ENCODE results near the gene LHFPL6. TPM values are rescaled to one million over a fixed set of nuclear protein-coding genes. Genes with fewer than 3 reads are reported as not detected.

The LHFPL6 gene
- total RNA-seq, 1 donor from 2014 or later, result 31.4 TPM

DNA sequence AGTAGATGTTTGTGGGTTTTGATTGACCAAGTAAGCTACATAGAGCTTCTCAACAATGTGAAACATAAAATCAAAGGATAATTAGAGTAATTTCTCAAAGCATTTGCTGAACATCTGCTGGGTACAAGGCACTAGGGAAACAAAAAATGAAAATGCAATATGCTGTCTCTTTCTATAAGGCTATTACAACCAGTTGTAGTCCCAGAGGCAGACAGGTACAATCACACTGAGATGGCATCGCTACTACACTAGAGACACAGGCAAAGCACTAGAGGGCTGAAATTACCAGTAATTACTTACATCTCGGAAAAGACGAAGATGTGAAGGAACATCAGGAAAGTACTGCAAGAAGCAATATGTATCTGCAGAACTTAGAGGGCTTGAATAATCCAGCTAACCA lies 133.3 kb downstream of the LHFPL6 start:
- peaks cover 5% of the 10 kb centered on the region for H3K4me1 Mint-ChIP-seq (ENCODE audit: low read depth, unreplicated experiment)
- H3K27me3 ChIP-seq (ENCODE audit: insufficient read depth, low read length), result no peaks in the 10 kb centered on the region
- H3K9me3 Mint-ChIP-seq (ENCODE audit: unreplicated experiment), result peaks cover 4% of the 10 kb centered on the region
- H3K27me3 Mint-ChIP-seq (ENCODE audit: low read depth, unreplicated experiment), result no peaks in the 10 kb centered on the region
- no peaks in the 10 kb centered on the region for H3K4me1 ChIP-seq (ENCODE audit: insufficient read depth, low read length)
- H3K4me2 ChIP-seq (ENCODE audit: low read length), result no peak overlapping the region
- no peak overlapping the region for H3K9ac ChIP-seq (ENCODE audit: low read length)
- no peak overlapping the region for H3K4me3 Mint-ChIP-seq (ENCODE audit: unreplicated experiment)
- no peak overlapping the region for H3K27ac ChIP-seq (ENCODE audit: low read depth, low read length)
- no peaks in the 10 kb centered on the region for H3K36me3 ChIP-seq (ENCODE audit: insufficient read depth, low read length)
- peaks cover 8% of the 10 kb centered on the region for H4K20me1 ChIP-seq (ENCODE audit: insufficient read depth, low read length)
- no peaks in the 10 kb centered on the region for H3K79me2 ChIP-seq (ENCODE audit: insufficient read depth, low read length)
- H2AFZ ChIP-seq (ENCODE audit: low read depth, low read length), result no peak overlapping the region
- TF ChIP-seq, protein P1, sequence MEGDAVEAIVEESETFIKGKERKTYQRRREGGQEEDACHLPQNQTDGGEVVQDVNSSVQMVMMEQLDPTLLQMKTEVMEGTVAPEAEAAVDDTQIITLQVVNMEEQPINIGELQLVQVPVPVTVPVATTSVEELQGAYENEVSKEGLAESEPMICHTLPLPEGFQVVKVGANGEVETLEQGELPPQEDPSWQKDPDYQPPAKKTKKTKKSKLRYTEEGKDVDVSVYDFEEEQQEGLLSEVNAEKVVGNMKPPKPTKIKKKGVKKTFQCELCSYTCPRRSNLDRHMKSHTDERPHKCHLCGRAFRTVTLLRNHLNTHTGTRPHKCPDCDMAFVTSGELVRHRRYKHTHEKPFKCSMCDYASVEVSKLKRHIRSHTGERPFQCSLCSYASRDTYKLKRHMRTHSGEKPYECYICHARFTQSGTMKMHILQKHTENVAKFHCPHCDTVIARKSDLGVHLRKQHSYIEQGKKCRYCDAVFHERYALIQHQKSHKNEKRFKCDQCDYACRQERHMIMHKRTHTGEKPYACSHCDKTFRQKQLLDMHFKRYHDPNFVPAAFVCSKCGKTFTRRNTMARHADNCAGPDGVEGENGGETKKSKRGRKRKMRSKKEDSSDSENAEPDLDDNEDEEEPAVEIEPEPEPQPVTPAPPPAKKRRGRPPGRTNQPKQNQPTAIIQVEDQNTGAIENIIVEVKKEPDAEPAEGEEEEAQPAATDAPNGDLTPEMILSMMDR (IDR thresholded peaks at IDR 0.05; ENCODE audit: insufficient read depth, low read depth, low read length), result no peak
- no peak for TF ChIP-seq EZH2 (IDR thresholded peaks at IDR 0.05; ENCODE audit: insufficient read depth, low read length)
- H3K36me3 Mint-ChIP-seq (ENCODE audit: low read depth, unreplicated experiment), result peaks cover 3% of the 10 kb centered on the region
- no peak overlapping the region for H3K27ac Mint-ChIP-seq (ENCODE audit: unreplicated experiment)
- DNase-seq (ENCODE audit: low read depth) (no peak), FAIRE-seq (no peak)
- H3K9me3 ChIP-seq (ENCODE audit: insufficient read depth, low read depth, low read length), result no peaks in the 10 kb centered on the region
- no peak overlapping the region for H3K4me3 ChIP-seq (ENCODE audit: insufficient read depth, low read depth, low read length)

DNA sequence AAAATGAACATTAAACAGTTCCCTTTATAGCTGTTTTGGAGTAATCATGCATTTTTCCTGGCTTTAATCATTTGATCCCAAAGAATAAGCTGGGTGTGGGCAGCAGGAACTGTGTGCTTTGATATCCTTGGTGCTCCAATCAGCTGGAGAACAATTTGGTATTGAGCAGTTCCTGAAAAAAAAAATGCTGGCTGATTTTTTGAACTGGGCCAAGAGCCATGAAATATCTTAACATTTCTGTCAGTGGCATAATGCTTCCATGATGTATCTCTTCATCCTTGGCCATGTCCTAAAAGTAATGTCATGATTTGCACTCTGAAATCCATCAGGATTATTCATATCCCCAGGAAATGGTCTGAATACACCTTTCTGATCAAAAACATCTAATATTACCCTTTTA lies 134.7 kb downstream of the LHFPL6 start:
- Histone ChIP-seq H3K27me3 (ENCODE audit: insufficient read depth, low read length) (no peaks in the 10 kb centered on the region), H4K20me1 (ENCODE audit: insufficient read depth, low read length) (peaks cover 8% of the 10 kb centered on the region), H3K9me3 (ENCODE audit: insufficient read depth, low read depth, low read length) (no peaks in the 10 kb centered on the region), H3K36me3 (ENCODE audit: insufficient read depth, low read length) (no peaks in the 10 kb centered on the region), H3K27ac (ENCODE audit: low read depth, low read length) (no peak overlapping the region), H3K4me2 (ENCODE audit: low read length) (no peak overlapping the region), H3K9ac (ENCODE audit: low read length) (no peak overlapping the region), H3K4me3 (ENCODE audit: insufficient read depth, low read depth, low read length) (no peak overlapping the region), H3K4me1 (ENCODE audit: insufficient read depth, low read length) (no peaks in the 10 kb centered on the region), H3K79me2 (ENCODE audit: insufficient read depth, low read length) (no peaks in the 10 kb centered on the region), H2AFZ (ENCODE audit: low read depth, low read length) (no peak overlapping the region)
- DNase-seq (ENCODE audit: low read depth) (no peak), FAIRE-seq (no peak)
- Mint-ChIP-seq H3K4me3 (ENCODE audit: unreplicated experiment) (no peak overlapping the region), H3K36me3 (ENCODE audit: low read depth, unreplicated experiment) (peaks cover 3% of the 10 kb centered on the region), H3K9me3 (ENCODE audit: unreplicated experiment) (peaks cover 4% of the 10 kb centered on the region), H3K4me1 (ENCODE audit: low read depth, unreplicated experiment) (peaks cover 6% of the 10 kb centered on the region), H3K27ac (ENCODE audit: unreplicated experiment) (no peak overlapping the region), H3K27me3 (ENCODE audit: low read depth, unreplicated experiment) (no peaks in the 10 kb centered on the region)
- no peak for TF ChIP-seq EZH2 (IDR thresholded peaks at IDR 0.05; ENCODE audit: insufficient read depth, low read length)
- TF ChIP-seq, protein P1 (IDR thresholded peaks at IDR 0.05; ENCODE audit: insufficient read depth, low read depth, low read length), result no peak

DNA sequence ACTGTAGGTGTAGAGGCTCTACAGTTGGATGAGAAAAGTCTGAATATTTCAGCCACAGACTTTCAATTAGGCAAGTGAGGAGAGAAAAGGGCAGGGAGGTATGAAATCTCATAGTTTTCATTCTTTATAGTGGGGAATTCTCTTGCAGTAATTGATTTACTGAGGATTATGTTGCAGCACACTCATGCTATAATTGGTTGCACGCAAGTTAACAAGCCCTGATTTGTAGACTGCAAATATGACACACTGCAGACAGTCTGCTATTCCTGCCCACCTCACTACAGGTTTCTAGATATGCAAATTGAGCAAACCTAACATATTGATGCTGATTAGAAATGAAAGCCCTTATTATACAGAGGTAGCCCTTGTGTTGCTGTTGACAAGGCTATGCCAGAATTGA lies 139.4 kb downstream of the LHFPL6 start:
- no peak overlapping the region for H3K27ac ChIP-seq (ENCODE audit: low read depth, low read length)
- Mint-ChIP-seq H3K4me3 (ENCODE audit: unreplicated experiment) (no peak overlapping the region), H3K27ac (ENCODE audit: unreplicated experiment) (no peak overlapping the region), H3K36me3 (ENCODE audit: low read depth, unreplicated experiment) (no peaks in the 10 kb centered on the region), H3K27me3 (ENCODE audit: low read depth, unreplicated experiment) (no peaks in the 10 kb centered on the region), H3K9me3 (ENCODE audit: unreplicated experiment) (no peaks in the 10 kb centered on the region), H3K4me1 (ENCODE audit: low read depth, unreplicated experiment) (peaks cover 35% of the 10 kb centered on the region)
- no peaks in the 10 kb centered on the region for H3K9me3 ChIP-seq (ENCODE audit: insufficient read depth, low read depth, low read length)
- peak; percentile 9 for FAIRE-seq
- no peaks in the 10 kb centered on the region for H3K79me2 ChIP-seq (ENCODE audit: insufficient read depth, low read length)
- H3K27me3 ChIP-seq (ENCODE audit: insufficient read depth, low read length), result no peaks in the 10 kb centered on the region
- H3K36me3 ChIP-seq (ENCODE audit: insufficient read depth, low read length), result no peaks in the 10 kb centered on the region
- TF ChIP-seq EZH2 (IDR thresholded peaks at IDR 0.05; ENCODE audit: insufficient read depth, low read length), result no peak
- TF ChIP-seq, protein P1 (IDR thresholded peaks at IDR 0.05; ENCODE audit: insufficient read depth, low read depth, low read length), result no peak
- H3K9ac ChIP-seq (ENCODE audit: low read length), result no peak overlapping the region
- H2AFZ ChIP-seq (ENCODE audit: low read depth, low read length), result no peak overlapping the region
- H3K4me3 ChIP-seq (ENCODE audit: insufficient read depth, low read depth, low read length), result no peak overlapping the region
- H3K4me2 ChIP-seq (ENCODE audit: low read length), result no peak overlapping the region
- DNase-seq (ENCODE audit: low read depth), result peak; percentile 16
- no peaks in the 10 kb centered on the region for H3K4me1 ChIP-seq (ENCODE audit: insufficient read depth, low read length)
- H4K20me1 ChIP-seq (ENCODE audit: insufficient read depth, low read length), result no peaks in the 10 kb centered on the region

Data from astrocyte (in vitro differentiated cells and primary cell).